Activated CD4-positive, alpha-beta T cell treated with anti-CD3 and anti-CD28 coated beads for 24 hours (primary cell): ENCODE measurements around the gene TPCN2.

ENCODE experiments used
- DNase-seq, 2 donors: peaks; one replicate each; pipeline ENCODE4 v3.0.0-alpha.2; 2020; ENCODE audit warnings: low read depth in 2 of 2

Gene TPCN2

GRCh38 chr11:69057236-69057635 lies 8.5 kb downstream of the TPCN2 start:
- DNase-seq = no peak

- DNase-seq = no peak
Measured at GRCh38 chr11:69057801-69058200, 9.1 kb downstream of the TPCN2 start.

- no peak for DNase-seq
Measured at GRCh38 chr11:69058511-69059270, 10.0 kb downstream of the TPCN2 start.

- no peak for DNase-seq
Measured at GRCh38 chr11:69059429-69059828, 10.7 kb downstream of the TPCN2 start.

DNA sequence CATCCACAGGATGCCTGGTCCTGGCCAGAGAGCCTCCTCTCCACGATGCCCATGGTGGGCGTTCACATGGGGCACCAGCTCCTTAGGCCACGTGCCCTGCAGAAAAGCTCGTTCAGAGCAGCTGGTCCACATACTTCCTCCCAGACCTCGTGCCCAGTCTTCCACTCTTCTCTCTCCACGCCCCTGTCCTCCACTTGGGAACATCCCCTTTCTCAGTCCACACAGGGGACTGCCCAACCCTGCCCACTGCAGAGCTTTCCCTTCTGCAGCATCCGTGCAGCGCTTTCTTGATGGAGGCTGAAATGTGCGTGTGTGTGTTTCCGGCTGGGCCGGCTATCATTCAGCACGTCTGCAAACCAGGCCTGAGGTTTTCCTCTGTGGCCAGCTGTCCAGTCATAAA lies 11.3 kb downstream of the TPCN2 start:
- DNase-seq = no peak

DNA sequence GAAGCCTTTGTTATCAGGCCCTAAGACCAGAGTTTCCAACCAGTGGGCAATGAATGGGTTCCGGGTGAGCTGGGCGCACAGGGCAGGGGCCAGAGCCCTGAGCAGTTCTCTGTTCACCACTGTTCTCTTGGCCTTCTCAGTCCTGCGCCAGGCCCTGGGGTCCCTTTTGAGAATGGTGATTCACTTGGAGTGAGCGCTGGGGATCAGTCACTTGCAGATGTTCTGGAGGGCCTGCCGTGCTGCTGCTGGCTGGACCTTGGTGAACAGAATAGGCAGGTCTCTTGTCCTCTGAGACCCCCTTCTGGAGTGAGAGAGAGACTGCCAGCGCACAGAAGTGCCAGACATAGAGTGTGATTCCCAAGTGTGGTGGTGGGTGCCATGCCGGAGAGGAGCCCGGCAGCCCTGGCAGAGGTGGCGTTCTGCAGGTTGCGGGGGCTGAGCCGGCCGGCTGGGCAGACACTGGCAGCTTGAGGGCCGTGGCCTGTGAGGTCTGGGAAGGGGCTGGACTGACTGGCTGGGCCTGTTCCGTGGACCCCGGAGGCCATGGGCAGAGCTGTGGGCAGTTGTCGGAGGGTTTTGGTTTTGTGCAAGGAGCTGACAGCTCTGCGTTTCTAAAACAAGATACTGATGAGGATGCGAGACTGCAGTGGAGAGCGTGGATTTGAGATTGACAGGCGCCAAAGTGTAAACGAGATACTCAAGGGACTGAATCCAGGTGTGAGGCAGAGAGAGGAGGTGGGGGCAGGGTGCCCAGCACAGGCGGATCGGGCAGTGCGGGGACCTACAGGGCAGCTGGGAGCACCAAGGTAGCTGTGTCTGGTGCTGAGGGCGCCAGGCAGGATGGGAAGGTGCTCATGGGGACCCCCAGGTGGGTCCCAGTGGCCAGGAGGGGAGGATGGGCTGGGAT lies 12.3 kb downstream of the TPCN2 start:
- no peak for DNase-seq

GRCh38 chr11:69061713-69062053 lies 13.0 kb downstream of the TPCN2 start:
- no peak for DNase-seq

DNA sequence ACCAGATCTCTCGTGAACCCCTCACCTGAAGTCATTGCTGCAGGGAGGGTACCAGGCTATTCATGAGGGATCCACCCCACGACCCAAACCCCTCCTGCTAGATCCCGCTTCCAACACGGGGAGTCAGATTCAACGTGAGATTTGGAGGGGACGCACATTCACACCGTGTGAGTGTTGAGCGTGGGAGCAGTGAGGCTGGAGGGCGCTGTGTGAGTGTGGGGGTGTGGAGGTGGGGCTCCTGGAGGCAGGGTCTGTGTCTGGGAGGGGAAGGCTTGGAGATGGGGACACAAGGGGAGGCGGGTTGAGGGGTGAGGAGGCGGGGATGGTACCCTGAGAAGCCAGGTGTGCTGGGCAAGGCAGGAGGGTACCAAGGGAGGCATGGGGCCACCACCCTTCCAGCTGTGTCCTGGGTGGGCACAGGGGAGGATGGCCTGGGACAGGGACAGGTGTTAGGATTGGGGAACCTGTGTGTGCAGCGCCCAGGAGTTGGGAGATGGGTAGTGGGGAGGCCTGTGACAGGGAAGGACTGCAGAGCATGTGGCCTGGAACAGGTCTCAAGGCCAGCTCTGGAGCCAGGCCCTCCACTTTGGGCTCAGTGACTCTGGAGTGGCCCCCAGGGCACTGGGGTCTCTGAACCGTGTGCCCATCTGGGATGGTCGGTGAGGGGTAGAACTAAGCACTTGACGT lies 13.6 kb downstream of the TPCN2 start:
- no peak for DNase-seq

- DNase-seq = no peak
Measured at GRCh38 chr11:69062873-69063651, 14.3 kb downstream of the TPCN2 start.

DNA sequence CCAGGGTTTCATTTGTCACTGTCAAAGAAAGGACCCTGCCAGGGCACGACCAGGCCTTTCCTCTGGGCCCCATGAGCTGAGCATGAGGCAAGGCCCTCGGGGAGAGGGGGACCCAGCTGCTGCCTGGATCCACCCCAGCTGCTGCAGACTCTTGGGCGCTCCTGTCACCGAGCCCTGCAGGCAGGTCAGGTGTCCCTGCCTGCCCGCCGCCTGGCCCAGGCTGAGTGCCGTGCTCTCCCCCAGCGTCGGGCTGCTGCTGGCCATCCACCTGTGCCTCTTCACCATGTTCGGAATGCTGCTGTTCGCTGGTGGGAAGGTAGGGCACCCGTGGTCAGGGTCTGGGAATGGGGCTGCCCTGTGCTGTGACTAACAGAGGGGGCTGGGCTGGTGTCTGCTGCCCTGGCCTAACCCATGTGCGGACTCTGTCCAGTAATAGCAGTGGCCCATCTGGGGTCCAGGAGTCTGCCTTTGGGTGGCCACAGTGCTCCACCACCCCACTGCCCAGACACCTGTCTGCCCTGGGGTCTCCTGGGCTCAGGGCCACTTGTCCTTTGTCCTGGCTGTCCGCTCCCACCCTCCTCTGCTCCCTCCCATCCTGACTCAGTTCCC lies 15.0 kb downstream of the TPCN2 start:
- no peak for DNase-seq

- DNase-seq = no peak
Measured at GRCh38 chr11:69064394-69064957, 15.7 kb downstream of the TPCN2 start.

- no peak for DNase-seq
Measured at GRCh38 chr11:69065147-69065710, 16.5 kb downstream of the TPCN2 start.

GRCh38 chr11:69066122-69067112 lies 17.7 kb downstream of the TPCN2 start:
- DNase-seq = no peak

DNA sequence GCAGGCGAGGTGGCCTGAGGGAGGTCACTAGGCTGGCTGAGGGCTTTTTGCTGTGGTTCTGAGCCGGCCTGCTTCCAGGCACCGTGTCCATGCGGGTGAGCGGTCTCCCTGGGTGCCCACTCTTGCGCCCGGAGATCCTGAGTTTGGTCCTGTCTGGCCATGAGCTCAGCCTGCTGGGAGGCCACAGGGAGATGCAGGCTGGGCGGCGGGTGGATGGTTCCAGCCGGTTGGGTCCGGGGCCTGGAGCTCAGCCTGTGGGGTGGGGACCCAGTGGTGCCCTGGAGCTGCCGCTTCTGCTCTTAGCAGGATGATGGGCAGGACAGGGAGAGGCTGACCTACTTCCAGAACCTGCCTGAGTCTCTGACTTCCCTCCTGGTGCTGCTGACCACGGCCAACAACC lies 18.5 kb downstream of the TPCN2 start:
- no peak for DNase-seq

GRCh38 chr11:69071086-69071800 lies 22.5 kb downstream of the TPCN2 start:
- no peak for DNase-seq

DNA sequence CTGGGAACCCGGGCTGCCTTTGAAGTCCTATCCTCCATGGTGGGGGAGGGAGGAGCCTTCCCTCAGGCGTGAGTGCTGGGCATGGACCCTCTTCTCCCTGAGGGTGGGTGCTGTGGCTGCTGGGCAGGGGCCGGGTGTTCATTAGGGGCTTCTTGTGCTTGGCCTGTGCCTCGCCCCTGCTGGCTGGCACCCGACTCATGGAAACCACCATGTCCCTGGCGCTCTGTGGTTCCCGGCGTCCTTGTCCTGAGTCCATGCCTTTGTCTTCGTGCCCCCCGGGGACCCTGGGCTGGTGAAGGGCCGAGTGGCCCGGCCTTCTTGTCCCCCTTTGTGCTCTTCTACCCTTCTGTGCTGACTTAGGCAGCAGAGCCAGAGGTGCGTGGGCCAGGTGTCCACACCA lies 23.2 kb downstream of the TPCN2 start:
- no peak for DNase-seq

DNA sequence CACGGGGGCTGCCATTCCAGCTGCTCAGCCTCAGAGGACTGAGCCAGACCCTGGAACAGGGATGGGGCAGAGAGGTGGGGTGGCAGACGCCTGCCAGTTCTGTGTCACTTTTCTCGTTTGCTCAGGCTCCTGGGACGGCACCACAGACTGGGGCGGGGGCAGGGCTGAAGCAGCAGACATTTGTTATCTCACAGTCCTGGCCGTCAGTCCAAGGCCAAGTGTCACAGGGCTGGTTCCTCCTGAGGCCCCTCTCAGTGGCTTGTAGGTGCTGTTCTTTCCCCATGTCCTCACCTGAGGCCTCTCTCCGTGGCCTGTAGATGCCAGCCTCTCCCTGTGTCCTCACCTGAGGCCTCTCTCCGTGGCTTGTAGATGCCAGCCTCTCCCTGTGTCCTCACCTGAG lies 24.7 kb downstream of the TPCN2 start:
- no peak for DNase-seq

- DNase-seq = no peak
Measured at GRCh38 chr11:69074375-69075140, 25.8 kb downstream of the TPCN2 start.
